ENCODE data around the gene CNOT6.

CNOT6 gene

DNA sequence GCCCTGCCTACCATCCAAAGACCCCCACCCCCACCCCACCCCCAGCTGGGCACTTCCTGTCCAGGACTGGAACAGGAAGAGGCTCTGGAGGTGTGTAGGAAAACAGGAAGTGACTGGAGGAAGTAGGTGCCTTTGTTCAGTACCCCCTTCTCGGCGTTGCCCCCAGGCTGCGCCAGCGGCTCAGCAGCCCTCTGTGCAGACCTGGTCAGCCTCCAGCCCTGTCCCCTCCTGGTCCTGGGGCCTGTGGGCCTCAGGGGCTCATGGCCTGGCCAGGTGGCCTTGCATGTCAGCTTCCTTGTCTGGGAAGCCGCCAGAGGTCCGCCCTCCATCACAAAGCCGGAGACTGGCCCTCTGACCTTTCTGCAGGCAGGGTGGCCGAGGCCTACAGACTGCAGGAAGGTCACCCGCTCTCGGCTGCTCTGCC lies 129.2 kb downstream of the CNOT6 start:
- TF ChIP-seq SIN3A (IDR thresholded peaks at IDR 0.05; ENCODE audit: borderline replicate concordance, insufficient read depth, low read length) (no peak), POLR2AphosphoS5 (IDR thresholded peaks at IDR 0.05; ENCODE audit: low read depth, low read length) (no peak), FOXP2 (optimal IDR thresholded peaks at IDR 0.05; ENCODE audit: borderline replicate concordance, extremely low read depth, extremely low read length, insufficient read depth) (no peak), TAF1 (IDR thresholded peaks at IDR 0.05; ENCODE audit: borderline replicate concordance, insufficient read depth, low read length) (no peak)
- TF ChIP-seq, protein P1, sequence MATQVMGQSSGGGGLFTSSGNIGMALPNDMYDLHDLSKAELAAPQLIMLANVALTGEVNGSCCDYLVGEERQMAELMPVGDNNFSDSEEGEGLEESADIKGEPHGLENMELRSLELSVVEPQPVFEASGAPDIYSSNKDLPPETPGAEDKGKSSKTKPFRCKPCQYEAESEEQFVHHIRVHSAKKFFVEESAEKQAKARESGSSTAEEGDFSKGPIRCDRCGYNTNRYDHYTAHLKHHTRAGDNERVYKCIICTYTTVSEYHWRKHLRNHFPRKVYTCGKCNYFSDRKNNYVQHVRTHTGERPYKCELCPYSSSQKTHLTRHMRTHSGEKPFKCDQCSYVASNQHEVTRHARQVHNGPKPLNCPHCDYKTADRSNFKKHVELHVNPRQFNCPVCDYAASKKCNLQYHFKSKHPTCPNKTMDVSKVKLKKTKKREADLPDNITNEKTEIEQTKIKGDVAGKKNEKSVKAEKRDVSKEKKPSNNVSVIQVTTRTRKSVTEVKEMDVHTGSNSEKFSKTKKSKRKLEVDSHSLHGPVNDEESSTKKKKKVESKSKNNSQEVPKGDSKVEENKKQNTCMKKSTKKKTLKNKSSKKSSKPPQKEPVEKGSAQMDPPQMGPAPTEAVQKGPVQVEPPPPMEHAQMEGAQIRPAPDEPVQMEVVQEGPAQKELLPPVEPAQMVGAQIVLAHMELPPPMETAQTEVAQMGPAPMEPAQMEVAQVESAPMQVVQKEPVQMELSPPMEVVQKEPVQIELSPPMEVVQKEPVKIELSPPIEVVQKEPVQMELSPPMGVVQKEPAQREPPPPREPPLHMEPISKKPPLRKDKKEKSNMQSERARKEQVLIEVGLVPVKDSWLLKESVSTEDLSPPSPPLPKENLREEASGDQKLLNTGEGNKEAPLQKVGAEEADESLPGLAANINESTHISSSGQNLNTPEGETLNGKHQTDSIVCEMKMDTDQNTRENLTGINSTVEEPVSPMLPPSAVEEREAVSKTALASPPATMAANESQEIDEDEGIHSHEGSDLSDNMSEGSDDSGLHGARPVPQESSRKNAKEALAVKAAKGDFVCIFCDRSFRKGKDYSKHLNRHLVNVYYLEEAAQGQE (IDR thresholded peaks at IDR 0.05; ENCODE audit: insufficient read depth in 1 of 2, low read depth in 2 of 2, low read length in 2 of 2), result no peak

DNA sequence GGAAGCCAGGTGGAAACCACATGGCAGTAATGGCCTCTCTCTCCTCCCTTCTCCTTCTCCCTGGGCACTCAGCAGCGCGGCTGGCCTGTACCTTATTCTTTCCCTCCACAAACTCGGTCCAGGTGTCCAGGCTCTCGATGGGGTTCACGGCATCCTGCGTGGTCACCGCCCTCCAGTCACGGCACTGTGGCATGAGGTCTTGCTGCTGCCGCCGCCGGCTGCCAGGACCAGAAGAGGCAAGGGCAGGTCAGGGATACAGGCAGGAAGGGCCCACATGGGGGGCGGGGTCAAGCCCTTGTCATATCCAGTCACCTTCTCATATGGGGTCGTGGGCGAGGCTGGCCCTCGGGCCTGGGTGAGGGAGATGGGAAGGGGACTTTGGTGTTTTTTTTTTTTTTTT lies 129.7 kb downstream of the CNOT6 start:
- TF ChIP-seq FOXP2 (optimal IDR thresholded peaks at IDR 0.05; ENCODE audit: borderline replicate concordance, extremely low read depth, extremely low read length, insufficient read depth), result no peak
- TF ChIP-seq, protein P1 (IDR thresholded peaks at IDR 0.05; ENCODE audit: insufficient read depth in 1 of 2, low read depth in 2 of 2, low read length in 2 of 2), result no peak
- no peak for TF ChIP-seq SIN3A (IDR thresholded peaks at IDR 0.05; ENCODE audit: borderline replicate concordance, insufficient read depth, low read length)
- TF ChIP-seq POLR2AphosphoS5 (IDR thresholded peaks at IDR 0.05; ENCODE audit: low read depth, low read length), result no peak
- TF ChIP-seq TAF1 (IDR thresholded peaks at IDR 0.05; ENCODE audit: borderline replicate concordance, insufficient read depth, low read length), result no peak

DNA sequence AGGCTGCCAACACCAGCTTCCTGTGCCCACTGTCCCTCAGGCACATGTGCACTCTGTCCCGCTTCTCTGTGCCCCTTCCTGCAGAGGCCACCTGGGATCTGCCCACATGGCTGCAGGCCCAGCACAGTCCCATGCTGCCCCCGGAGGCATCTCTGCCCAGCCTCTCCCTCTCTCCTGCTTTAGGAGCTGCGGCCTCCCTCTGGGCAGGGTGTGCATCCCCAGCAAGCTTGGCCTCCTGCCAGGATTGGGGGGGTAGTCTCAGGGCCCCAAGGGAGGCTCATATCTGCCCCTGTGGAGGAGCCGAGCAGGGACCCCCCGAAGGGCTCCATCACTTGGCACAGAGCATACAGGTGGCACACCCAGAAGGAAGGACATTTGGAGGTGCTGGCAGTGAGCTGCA lies 130.4 kb downstream of the CNOT6 start:
- TF ChIP-seq SIN3A (IDR thresholded peaks at IDR 0.05; ENCODE audit: borderline replicate concordance, insufficient read depth, low read length), result no peak
- TF ChIP-seq FOXP2 (optimal IDR thresholded peaks at IDR 0.05; ENCODE audit: borderline replicate concordance, extremely low read depth, extremely low read length, insufficient read depth), result no peak
- no peak for TF ChIP-seq TAF1 (IDR thresholded peaks at IDR 0.05; ENCODE audit: borderline replicate concordance, insufficient read depth, low read length)
- TF ChIP-seq, protein P1 (IDR thresholded peaks at IDR 0.05; ENCODE audit: insufficient read depth in 1 of 2, low read depth in 2 of 2, low read length in 2 of 2), result no peak
- no peak for TF ChIP-seq POLR2AphosphoS5 (IDR thresholded peaks at IDR 0.05; ENCODE audit: low read depth, low read length)

DNA sequence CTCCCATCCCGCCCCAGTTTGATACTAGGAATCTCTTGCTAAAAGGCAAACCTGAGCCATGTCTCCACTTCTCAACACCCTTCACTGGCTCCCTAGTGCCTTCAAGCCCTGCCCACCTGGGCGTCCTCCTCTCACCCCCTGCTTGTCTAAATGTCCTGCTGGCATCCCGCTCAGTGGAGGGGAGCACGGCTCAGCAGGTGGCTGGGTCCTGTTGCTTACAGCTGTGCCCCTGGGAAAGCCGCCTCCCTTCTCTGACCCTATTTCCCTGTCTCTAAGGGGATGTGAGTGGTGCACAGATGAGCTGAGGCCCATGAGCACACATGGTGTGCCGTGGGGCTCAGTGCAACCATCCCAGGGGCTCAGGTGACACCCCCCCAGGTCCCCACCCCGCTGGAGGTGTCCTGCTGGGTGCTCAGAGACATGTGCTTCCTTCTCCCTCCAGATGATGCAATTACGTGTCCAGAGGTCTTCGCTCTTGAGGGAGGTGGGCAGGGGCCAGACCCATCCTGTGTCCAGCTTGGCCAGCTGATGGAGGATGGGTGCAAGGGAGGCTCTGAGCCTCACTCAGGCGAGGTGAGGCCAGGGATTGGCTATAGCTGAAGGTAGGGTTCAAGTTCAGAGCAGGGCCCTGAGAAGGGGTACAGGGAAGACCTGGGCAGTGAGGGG lies 131.1 kb downstream of the CNOT6 start:
- no peak for TF ChIP-seq POLR2AphosphoS5 (IDR thresholded peaks at IDR 0.05; ENCODE audit: low read depth, low read length)
- TF ChIP-seq, protein P1 (IDR thresholded peaks at IDR 0.05; ENCODE audit: insufficient read depth in 1 of 2, low read depth in 2 of 2, low read length in 2 of 2), result no peak
- TF ChIP-seq FOXP2 (optimal IDR thresholded peaks at IDR 0.05; ENCODE audit: borderline replicate concordance, extremely low read depth, extremely low read length, insufficient read depth), result no peak
- no peak for TF ChIP-seq TAF1 (IDR thresholded peaks at IDR 0.05; ENCODE audit: borderline replicate concordance, insufficient read depth, low read length)
- no peak for TF ChIP-seq SIN3A (IDR thresholded peaks at IDR 0.05; ENCODE audit: borderline replicate concordance, insufficient read depth, low read length)
